ENCODE measurements around the gene SENP7. TPM values are rescaled to one million over a fixed set of nuclear protein-coding genes. Genes with fewer than 3 reads are reported as not detected.

The SENP7 gene
- total RNA-seq, 2 experiments from 2014 or later = 9.6 to 11.4 TPM

- ATAC-seq (no peak), DNase-seq (peak; percentile 2)
- H3K9me3 Mint-ChIP-seq = no peaks in the 10 kb centered on the region
- TF ChIP-seq CTCF (IDR thresholded peaks at IDR 0.05) = no peak
- POLR2A ChIA-PET = no interaction called here
- peaks cover 2% of the 10 kb centered on the region for H3K36me3 Mint-ChIP-seq (ENCODE audit: low read depth)
- CTCF ChIA-PET = no interaction called here
- no peaks in the 10 kb centered on the region for H3K27me3 Mint-ChIP-seq
- no peak overlapping the region for H3K27ac Mint-ChIP-seq
- intact Hi-C loops (cut with micrococcal nuclease) = no loop called here
- no peak overlapping the region for H3K4me3 Mint-ChIP-seq
- H3K4me1 Mint-ChIP-seq (ENCODE audit: low read depth) = no peaks in the 10 kb centered on the region
Observed at GRCh38 chr3:101351829-101352228, 161.2 kb downstream of the SENP7 start.

- Mint-ChIP-seq H3K4me1 (ENCODE audit: low read depth) (no peaks in the 10 kb centered on the region), H3K27ac (no peak overlapping the region), H3K9me3 (no peaks in the 10 kb centered on the region), H3K27me3 (no peaks in the 10 kb centered on the region), H3K36me3 (ENCODE audit: low read depth) (peaks cover 5% of the 10 kb centered on the region), H3K4me3 (no peak overlapping the region)
- no peak for ATAC-seq
- ChIA-PET POLR2A (no interaction called here), CTCF (interaction anchor here (1.3 kb wide), 1 partner anchor 8 kb away, joined by 5 read pairs; no protein-coding TSS in a partner anchor)
- DNase-seq = no peak
- no peak for TF ChIP-seq CTCF (IDR thresholded peaks at IDR 0.05)
- intact Hi-C loops (cut with micrococcal nuclease) = no loop called here
Observed at GRCh38 chr3:101340591-101340990, 172.4 kb downstream of the SENP7 start.

- intact Hi-C loops (cut with micrococcal nuclease) = no loop called here
- DNase-seq (no peak), ATAC-seq (no peak)
- no peak overlapping the region for H3K4me3 Mint-ChIP-seq
- ChIA-PET CTCF (no interaction called here), POLR2A (no interaction called here)
- TF ChIP-seq CTCF (IDR thresholded peaks at IDR 0.05) = no peak
- H3K27me3 Mint-ChIP-seq = no peaks in the 10 kb centered on the region
- peaks cover 4% of the 10 kb centered on the region for H3K36me3 Mint-ChIP-seq (ENCODE audit: low read depth)
- no peaks in the 10 kb centered on the region for H3K9me3 Mint-ChIP-seq
- H3K4me1 Mint-ChIP-seq (ENCODE audit: low read depth) = no peaks in the 10 kb centered on the region
- no peak overlapping the region for H3K27ac Mint-ChIP-seq
Observed at GRCh38 chr3:101333883-101334282, 179.1 kb downstream of the SENP7 start.

GRCh38 chr3:101329016-101329673, 183.9 kb downstream of the SENP7 start:
- H3K36me3 Mint-ChIP-seq (ENCODE audit: low read depth) = peaks cover 11% of the 10 kb centered on the region

More at GRCh38 chr3:101329016-101329673, 183.9 kb downstream of the SENP7 start:
- intact Hi-C loops (cut with micrococcal nuclease) = no loop called here
- Mint-ChIP-seq H3K4me3 (no peak overlapping the region), H3K27me3 (no peaks in the 10 kb centered on the region), H3K27ac (no peak overlapping the region), H3K4me1 (ENCODE audit: low read depth) (no peaks in the 10 kb centered on the region), H3K9me3 (no peaks in the 10 kb centered on the region)
- ChIA-PET CTCF (no interaction called here), POLR2A (no interaction called here)
- no peak for DNase-seq
- no peak for TF ChIP-seq CTCF (IDR thresholded peaks at IDR 0.05)
- no peak for ATAC-seq

All from activated CD8-positive, alpha-beta T cell treated with anti-CD3 and anti-CD28 coated beads for 36 hours (primary cell).